GM20000 (cell line): ENCODE measurements around the gene MRPS33.

Source experiments
- DNase-seq: peaks from one replicate; pipeline ENCODE4 v3.0.0; 2012; ENCODE audit warnings: low spot score
- CTCF ChIP-seq: IDR thresholded peaks from 2 replicates; pipeline ENCODE4 v1.5.1; 2012; ENCODE audit warnings: mild to moderate bottlenecking, control low read depth; ENCODE audit errors: extremely low read depth, missing control alignments

The MRPS33 gene

GRCh38 chr7:141011443-141011842, 3.3 kb downstream of the MRPS33 start:
- TF ChIP-seq CTCF, result no peak
- DNase-seq, result no peak

- TF ChIP-seq CTCF, result no peak
- DNase-seq, result no peak
Measured at GRCh38 chr7:141003172-141004065, 11.3 kb downstream of the MRPS33 start.

GRCh38 chr7:141001546-141001945, 13.2 kb downstream of the MRPS33 start:
- no peak for TF ChIP-seq CTCF
- DNase-seq, result no peak

- no peak for TF ChIP-seq CTCF
- no peak for DNase-seq
Measured at GRCh38 chr7:141001122-141001521, 13.6 kb downstream of the MRPS33 start.

GRCh38 chr7:140998715-140999114, 16.0 kb downstream of the MRPS33 start:
- DNase-seq, result no peak
- no peak for TF ChIP-seq CTCF

GRCh38 chr7:140992422-140992821, 22.3 kb downstream of the MRPS33 start:
- TF ChIP-seq CTCF, result no peak
- no peak for DNase-seq

- no peak for TF ChIP-seq CTCF
- DNase-seq, result no peak
Measured at GRCh38 chr7:140990193-140990962, 24.4 kb downstream of the MRPS33 start.
